HepG2 (cell line): Measurements from ENCODE around the gene CNTD1. TPM values are rescaled to one million over a fixed set of nuclear protein-coding genes. Genes with fewer than 3 reads are reported as not detected.

Experiments used
- ATM ChIP-seq: fragments of 450-650 bp; IDR thresholded peaks from 2 replicates; pipeline ENCODE4 v1.7.1; 2017; ENCODE audit warnings: mild to moderate bottlenecking, borderline replicate concordance
- CREBL2 ChIP-seq: sonication (generic); formaldehyde crosslinking; IDR thresholded peaks from 2 replicates; pipeline ENCODE4 v1.8.1; 2023; ENCODE audit warnings: missing genetic modification reagents, mild to moderate bottlenecking, borderline replicate concordance
- E2F1 ChIP-seq: sonication (generic); formaldehyde crosslinking; IDR thresholded peaks from 2 replicates; pipeline ENCODE4 v1.5.0; 2020; ENCODE audit warnings: missing genetic modification reagents
- FOXJ3 ChIP-seq: sonication (generic); formaldehyde crosslinking; IDR thresholded peaks from 2 replicates; pipeline ENCODE4 v1.4.0; 2020; ENCODE audit warnings: missing genetic modification reagents, mild to moderate bottlenecking, borderline replicate concordance
- HDAC2 ChIP-seq: sonication (generic); formaldehyde crosslinking; IDR thresholded peaks from 2 replicates; pipeline ENCODE4 v1.4.0; 2020; ENCODE audit warnings: missing genetic modification reagents
- JARID2 ChIP-seq: sonication (generic); formaldehyde crosslinking; IDR thresholded peaks from 2 replicates; pipeline ENCODE4 v1.8.1; 2023; ENCODE audit warnings: missing genetic modification reagents, inconsistent platforms; ENCODE audit not compliant: insufficient replicate concordance
- TFDP2 ChIP-seq: sonication (generic); formaldehyde crosslinking; IDR thresholded peaks from 2 replicates; pipeline ENCODE4 v1.4.0; 2020; ENCODE audit warnings: missing genetic modification reagents
- THYN1 ChIP-seq: sonication (generic); formaldehyde crosslinking; IDR thresholded peaks from 2 replicates; pipeline ENCODE4 v1.8.1; 2023; ENCODE audit warnings: low read depth, mild to moderate bottlenecking, moderate library complexity, missing genetic modification reagents, borderline replicate concordance
- YEATS2 ChIP-seq: sonication (generic); formaldehyde crosslinking; IDR thresholded peaks from 2 replicates; pipeline ENCODE4 v1.4.0; 2020; ENCODE audit warnings: missing genetic modification reagents, borderline replicate concordance
- ZC3H13 ChIP-seq: sonication (generic); formaldehyde crosslinking; IDR thresholded peaks from 2 replicates; pipeline ENCODE4 v1.8.1; 2023; ENCODE audit warnings: mild to moderate bottlenecking, missing genetic modification reagents, moderate library complexity
- ZFP36L1 ChIP-seq: sonication (generic); formaldehyde crosslinking; IDR thresholded peaks from 2 replicates; pipeline ENCODE4 v1.8.0; 2022; ENCODE audit warnings: mild to moderate bottlenecking, missing genetic modification reagents, moderate library complexity
- ZKSCAN1 ChIP-seq: fragments of 150-350 bp; IDR thresholded peaks from 2 replicates; pipeline ENCODE4 v1.6.1; 2014; ENCODE audit warnings: low read length
- ZMAT3 ChIP-seq: sonication (generic); formaldehyde crosslinking; conservative IDR thresholded peaks from 2 replicates; pipeline ENCODE4 v1.7.0; 2021; ENCODE audit warnings: missing genetic modification reagents
- ZNF12 ChIP-seq: sonication (generic); formaldehyde crosslinking; IDR thresholded peaks from 2 replicates; pipeline ENCODE4 v1.5.0; 2020; ENCODE audit warnings: missing genetic modification reagents
- ZNF280B ChIP-seq: sonication (generic); formaldehyde crosslinking; IDR thresholded peaks from 2 replicates; pipeline ENCODE4 v1.5.0; 2020; ENCODE audit warnings: missing genetic modification reagents, mild to moderate bottlenecking, borderline replicate concordance
- ZNF547 ChIP-seq: sonication (generic); formaldehyde crosslinking; IDR thresholded peaks from 2 replicates; pipeline ENCODE4 v1.5.1; 2020; ENCODE audit warnings: mild to moderate bottlenecking, missing genetic modification reagents
- ZNF660 ChIP-seq: sonication (generic); formaldehyde crosslinking; IDR thresholded peaks from 2 replicates; pipeline ENCODE4 v1.5.1; 2020; ENCODE audit warnings: mild to moderate bottlenecking, low read depth, missing genetic modification reagents, borderline replicate concordance
- ZNF773 ChIP-seq: sonication (generic); formaldehyde crosslinking; IDR thresholded peaks from 2 replicates; pipeline ENCODE4 v1.4.0; 2020; ENCODE audit warnings: missing genetic modification reagents, borderline replicate concordance
- polyA plus RNA-seq, 8 experiments: library from polyadenylated mRNA; depleted of rRNA in 3 of 8; stranded (reverse) in 7 of 8; unstranded in 1 of 8; fragments of >200 nt; fragmentation: Illumina TruSeq in 4 of 8; extraction: Trizol in 4 of 8; gene quantifications; 2 replicates each; pipeline versions ENCODE4 v1.2.1 to v1.2.3, GENCODE V29; 2011 to 2016; ENCODE audit warnings: low read depth in 4 of 8, missing spikeins in 1 of 8, mixed read lengths in 1 of 8; ENCODE audit not compliant: insufficient read depth in 1 of 8
- total RNA-seq, 5 experiments: library from RNA; depleted of rRNA; stranded (reverse); fragments of >200 nt; fragmentation: Illumina TruSeq; extraction: Trizol; gene quantifications; 2 replicates each; pipeline ENCODE4 v1.2.3, GENCODE V29; 2016; ENCODE audit warnings: low read depth in 1 of 5
- TF ChIP-seq, protein P1 (sequence below): sonication (generic); formaldehyde crosslinking; IDR thresholded peaks from 2 replicates; pipeline ENCODE4 v1.9.0; 2021; ENCODE audit warnings: missing genetic modification reagents, borderline replicate concordance
- TF ChIP-seq, protein P2 (sequence below): sonication (generic); formaldehyde crosslinking; IDR thresholded peaks from 2 replicates; pipeline ENCODE4 v1.4.0; 2020; ENCODE audit warnings: missing genetic modification reagents
- TF ChIP-seq, protein P3 (sequence below): sonication (generic); formaldehyde crosslinking; IDR thresholded peaks from 2 replicates; pipeline ENCODE4 v1.4.0; 2020; ENCODE audit warnings: mild to moderate bottlenecking, missing genetic modification reagents

The CNTD1 gene
- total and polyA plus RNA-seq, 2 of the 13 experiments (the other 11 are each of a cell fraction or from before 2014, with no cell fraction given), result 0.11 to 0.15 TPM

GRCh38 chr17:42798383-42799380 is at the start of gene CNTD1, which contains the start of gene COA3 (continued):
- TF ChIP-seq ZNF280B, result peak; percentile 93
- no peak for TF ChIP-seq JARID2 (CRISPR knock-in tag)
- TF ChIP-seq ZNF660, result 0 out of 2 replicates have a peak, but pooled peaks have one; percentile 39
- TF ChIP-seq ATM, result no peak
- TF ChIP-seq TFDP2 (CRISPR knock-in tag), result peak; percentile 99
- TF ChIP-seq E2F1 (CRISPR knock-in tag), result peak; percentile 96
- TF ChIP-seq ZNF12 (CRISPR knock-in tag), result no peak
- peak; percentile 92 for TF ChIP-seq ZC3H13 (CRISPR knock-in tag)
- TF ChIP-seq FOXJ3 (CRISPR knock-in tag), result peak; percentile 48; the same call in 1 of the 2 replicates
- peak; percentile 92 for TF ChIP-seq ZFP36L1
- peak; percentile 96 for TF ChIP-seq ZNF547 (CRISPR knock-in tag)
- TF ChIP-seq, protein P1, sequence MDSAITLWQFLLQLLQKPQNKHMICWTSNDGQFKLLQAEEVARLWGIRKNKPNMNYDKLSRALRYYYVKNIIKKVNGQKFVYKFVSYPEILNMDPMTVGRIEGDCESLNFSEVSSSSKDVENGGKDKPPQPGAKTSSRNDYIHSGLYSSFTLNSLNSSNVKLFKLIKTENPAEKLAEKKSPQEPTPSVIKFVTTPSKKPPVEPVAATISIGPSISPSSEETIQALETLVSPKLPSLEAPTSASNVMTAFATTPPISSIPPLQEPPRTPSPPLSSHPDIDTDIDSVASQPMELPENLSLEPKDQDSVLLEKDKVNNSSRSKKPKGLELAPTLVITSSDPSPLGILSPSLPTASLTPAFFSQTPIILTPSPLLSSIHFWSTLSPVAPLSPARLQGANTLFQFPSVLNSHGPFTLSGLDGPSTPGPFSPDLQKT (CRISPR knock-in tag), result no peak
- TF ChIP-seq THYN1 (CRISPR knock-in tag), result no peak
- TF ChIP-seq, protein P2, sequence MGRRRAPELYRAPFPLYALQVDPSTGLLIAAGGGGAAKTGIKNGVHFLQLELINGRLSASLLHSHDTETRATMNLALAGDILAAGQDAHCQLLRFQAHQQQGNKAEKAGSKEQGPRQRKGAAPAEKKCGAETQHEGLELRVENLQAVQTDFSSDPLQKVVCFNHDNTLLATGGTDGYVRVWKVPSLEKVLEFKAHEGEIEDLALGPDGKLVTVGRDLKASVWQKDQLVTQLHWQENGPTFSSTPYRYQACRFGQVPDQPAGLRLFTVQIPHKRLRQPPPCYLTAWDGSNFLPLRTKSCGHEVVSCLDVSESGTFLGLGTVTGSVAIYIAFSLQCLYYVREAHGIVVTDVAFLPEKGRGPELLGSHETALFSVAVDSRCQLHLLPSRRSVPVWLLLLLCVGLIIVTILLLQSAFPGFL (CRISPR knock-in tag), result no peak
- TF ChIP-seq YEATS2 (CRISPR knock-in tag), result peak; percentile 88; the same call in 1 of the 2 replicates
- peak; percentile 80; the same call in 1 of the 2 replicates for TF ChIP-seq HDAC2 (CRISPR knock-in tag)
- no peak for TF ChIP-seq ZKSCAN1
- TF ChIP-seq ZMAT3 (CRISPR knock-in tag), result peak; percentile 94
- TF ChIP-seq, protein P3, sequence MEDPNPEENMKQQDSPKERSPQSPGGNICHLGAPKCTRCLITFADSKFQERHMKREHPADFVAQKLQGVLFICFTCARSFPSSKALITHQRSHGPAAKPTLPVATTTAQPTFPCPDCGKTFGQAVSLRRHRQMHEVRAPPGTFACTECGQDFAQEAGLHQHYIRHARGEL (CRISPR knock-in tag), result peak; percentile 89
- TF ChIP-seq CREBL2, result 0 out of 2 replicates have a peak, but pooled peaks have one; percentile 49
- no peak; the same call in 1 of the 2 replicates for TF ChIP-seq ZNF773 (CRISPR knock-in tag)
